ENCODE results near the gene DDC. TPM values are rescaled to one million over a fixed set of nuclear protein-coding genes. Genes with fewer than 3 reads are reported as not detected.
"Not testable (repeated sequence)": the region's sequence is repeated elsewhere in the genome, so short reads cannot be mapped to it uniquely, and the experiment has no call there.

Gene DDC
- total and polyA plus RNA-seq, 4 donors: 27.2 to 74.9 (median 58.6) TPM

DNA sequence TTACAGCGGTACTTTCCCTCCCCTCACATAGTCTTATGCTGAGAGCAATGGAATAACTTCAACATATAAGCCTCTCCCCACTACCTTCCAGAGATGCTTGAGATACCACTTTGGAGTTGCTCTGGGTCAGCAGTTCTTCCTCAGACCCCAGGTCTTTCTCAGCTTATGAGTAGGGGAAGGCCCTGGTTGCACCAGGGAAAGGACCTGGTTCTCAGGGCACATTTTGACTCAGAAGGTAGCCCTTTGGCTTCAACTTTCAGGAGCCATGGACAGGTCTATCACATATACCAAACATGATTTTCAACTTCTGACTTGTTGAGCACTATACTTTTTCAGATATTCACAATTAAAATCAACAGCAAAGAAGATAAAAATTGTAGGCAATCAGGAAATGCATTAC, 103.5 kb downstream of the DDC start:
- WGBS: 96% methylated on average over 1 of the region's 1 CpG

DNA sequence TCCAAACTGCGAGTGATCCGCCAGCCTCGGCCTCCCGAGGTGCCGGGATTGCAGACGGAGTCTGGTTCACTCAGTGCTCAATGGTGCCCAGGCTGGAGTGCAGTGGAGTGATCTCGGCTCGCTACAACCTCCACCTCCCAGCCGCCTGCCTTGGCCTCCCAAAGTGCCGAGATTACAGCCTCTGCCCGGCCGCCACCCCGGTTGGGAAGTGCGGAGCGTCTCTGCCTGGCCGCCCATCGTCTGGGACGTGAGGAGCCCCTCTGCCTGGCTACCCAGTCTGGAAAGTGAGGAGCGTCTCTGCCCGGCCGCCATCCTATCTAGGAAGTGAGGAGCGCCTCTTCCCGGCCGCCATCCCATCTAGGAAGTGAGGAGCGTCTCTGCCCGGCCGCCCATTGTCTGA, 106.0 kb downstream of the DDC start:
- not testable (repeated sequence) for DNase-seq (ENCODE audit: low spot score)
- WGBS: 94% methylated on average over 27 of the region's 27 CpGs
- H3K4me1 ChIP-seq (ENCODE audit: control insufficient read depth in 4 of 4, insufficient read depth in 4 of 4, low read length in 3 of 4): peaks cover 8 to 16% (median 11%) of the 10 kb centered on the region in 4 donors

More for the DNA sequence above, 103.5 kb downstream of the DDC start:
- no peak overlapping the region for H3K4me3 ChIP-seq (ENCODE audit: low read depth in 1 of 3, low read length in 3 of 3)
- peaks cover 1 to 4% (median 3%) of the 10 kb centered on the region in 4 donors for H3K4me1 ChIP-seq (ENCODE audit: control insufficient read depth in 4 of 4, insufficient read depth in 4 of 4, low read length in 3 of 4)
- DNase-seq (ENCODE audit: low spot score): no peak
- TF ChIP-seq, protein P1, sequence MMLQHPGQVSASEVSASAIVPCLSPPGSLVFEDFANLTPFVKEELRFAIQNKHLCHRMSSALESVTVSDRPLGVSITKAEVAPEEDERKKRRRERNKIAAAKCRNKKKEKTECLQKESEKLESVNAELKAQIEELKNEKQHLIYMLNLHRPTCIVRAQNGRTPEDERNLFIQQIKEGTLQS (IDR thresholded peaks at IDR 0.05): no peak
- TF ChIP-seq, protein P2, sequence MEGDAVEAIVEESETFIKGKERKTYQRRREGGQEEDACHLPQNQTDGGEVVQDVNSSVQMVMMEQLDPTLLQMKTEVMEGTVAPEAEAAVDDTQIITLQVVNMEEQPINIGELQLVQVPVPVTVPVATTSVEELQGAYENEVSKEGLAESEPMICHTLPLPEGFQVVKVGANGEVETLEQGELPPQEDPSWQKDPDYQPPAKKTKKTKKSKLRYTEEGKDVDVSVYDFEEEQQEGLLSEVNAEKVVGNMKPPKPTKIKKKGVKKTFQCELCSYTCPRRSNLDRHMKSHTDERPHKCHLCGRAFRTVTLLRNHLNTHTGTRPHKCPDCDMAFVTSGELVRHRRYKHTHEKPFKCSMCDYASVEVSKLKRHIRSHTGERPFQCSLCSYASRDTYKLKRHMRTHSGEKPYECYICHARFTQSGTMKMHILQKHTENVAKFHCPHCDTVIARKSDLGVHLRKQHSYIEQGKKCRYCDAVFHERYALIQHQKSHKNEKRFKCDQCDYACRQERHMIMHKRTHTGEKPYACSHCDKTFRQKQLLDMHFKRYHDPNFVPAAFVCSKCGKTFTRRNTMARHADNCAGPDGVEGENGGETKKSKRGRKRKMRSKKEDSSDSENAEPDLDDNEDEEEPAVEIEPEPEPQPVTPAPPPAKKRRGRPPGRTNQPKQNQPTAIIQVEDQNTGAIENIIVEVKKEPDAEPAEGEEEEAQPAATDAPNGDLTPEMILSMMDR (IDR thresholded peaks at IDR 0.05; ENCODE audit: low read depth, low read length, missing input control): no peak
- TF ChIP-seq FOXA1 (IDR thresholded peaks at IDR 0.05) (no peak), TAF1 (conservative IDR thresholded peaks at IDR 0.05) (no peak), EGR1 (IDR thresholded peaks at IDR 0.05; ENCODE audit: low read depth in 2 of 2) (no peak), FOXA2 (IDR thresholded peaks at IDR 0.05) (no peak), NR2F2 (IDR thresholded peaks at IDR 0.05) (no peak), HNF4G (IDR thresholded peaks at IDR 0.05) (no peak), RAD21 (IDR thresholded peaks at IDR 0.05) (no peak), JUND (IDR thresholded peaks at IDR 0.05) (no peak), HNF4A (conservative IDR thresholded peaks at IDR 0.05) (no peak), GABPA (IDR thresholded peaks at IDR 0.05 in 1 of 2, conservative IDR thresholded peaks at IDR 0.05 in 1 of 2) (no peak), YY1 (IDR thresholded peaks at IDR 0.05) (no peak), RXRA (IDR thresholded peaks at IDR 0.05) (no peak)
- TF ChIP-seq, protein P3, sequence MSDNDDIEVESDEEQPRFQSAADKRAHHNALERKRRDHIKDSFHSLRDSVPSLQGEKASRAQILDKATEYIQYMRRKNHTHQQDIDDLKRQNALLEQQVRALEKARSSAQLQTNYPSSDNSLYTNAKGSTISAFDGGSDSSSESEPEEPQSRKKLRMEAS (IDR thresholded peaks at IDR 0.05): no peak
- TF ChIP-seq, protein P4, sequence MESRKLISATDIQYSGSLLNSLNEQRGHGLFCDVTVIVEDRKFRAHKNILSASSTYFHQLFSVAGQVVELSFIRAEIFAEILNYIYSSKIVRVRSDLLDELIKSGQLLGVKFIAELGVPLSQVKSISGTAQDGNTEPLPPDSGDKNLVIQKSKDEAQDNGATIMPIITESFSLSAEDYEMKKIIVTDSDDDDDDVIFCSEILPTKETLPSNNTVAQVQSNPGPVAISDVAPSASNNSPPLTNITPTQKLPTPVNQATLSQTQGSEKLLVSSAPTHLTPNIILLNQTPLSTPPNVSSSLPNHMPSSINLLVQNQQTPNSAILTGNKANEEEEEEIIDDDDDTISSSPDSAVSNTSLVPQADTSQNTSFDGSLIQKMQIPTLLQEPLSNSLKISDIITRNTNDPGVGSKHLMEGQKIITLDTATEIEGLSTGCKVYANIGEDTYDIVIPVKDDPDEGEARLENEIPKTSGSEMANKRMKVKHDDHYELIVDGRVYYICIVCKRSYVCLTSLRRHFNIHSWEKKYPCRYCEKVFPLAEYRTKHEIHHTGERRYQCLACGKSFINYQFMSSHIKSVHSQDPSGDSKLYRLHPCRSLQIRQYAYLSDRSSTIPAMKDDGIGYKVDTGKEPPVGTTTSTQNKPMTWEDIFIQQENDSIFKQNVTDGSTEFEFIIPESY (IDR thresholded peaks at IDR 0.05): no peak
- TF ChIP-seq, protein P5, sequence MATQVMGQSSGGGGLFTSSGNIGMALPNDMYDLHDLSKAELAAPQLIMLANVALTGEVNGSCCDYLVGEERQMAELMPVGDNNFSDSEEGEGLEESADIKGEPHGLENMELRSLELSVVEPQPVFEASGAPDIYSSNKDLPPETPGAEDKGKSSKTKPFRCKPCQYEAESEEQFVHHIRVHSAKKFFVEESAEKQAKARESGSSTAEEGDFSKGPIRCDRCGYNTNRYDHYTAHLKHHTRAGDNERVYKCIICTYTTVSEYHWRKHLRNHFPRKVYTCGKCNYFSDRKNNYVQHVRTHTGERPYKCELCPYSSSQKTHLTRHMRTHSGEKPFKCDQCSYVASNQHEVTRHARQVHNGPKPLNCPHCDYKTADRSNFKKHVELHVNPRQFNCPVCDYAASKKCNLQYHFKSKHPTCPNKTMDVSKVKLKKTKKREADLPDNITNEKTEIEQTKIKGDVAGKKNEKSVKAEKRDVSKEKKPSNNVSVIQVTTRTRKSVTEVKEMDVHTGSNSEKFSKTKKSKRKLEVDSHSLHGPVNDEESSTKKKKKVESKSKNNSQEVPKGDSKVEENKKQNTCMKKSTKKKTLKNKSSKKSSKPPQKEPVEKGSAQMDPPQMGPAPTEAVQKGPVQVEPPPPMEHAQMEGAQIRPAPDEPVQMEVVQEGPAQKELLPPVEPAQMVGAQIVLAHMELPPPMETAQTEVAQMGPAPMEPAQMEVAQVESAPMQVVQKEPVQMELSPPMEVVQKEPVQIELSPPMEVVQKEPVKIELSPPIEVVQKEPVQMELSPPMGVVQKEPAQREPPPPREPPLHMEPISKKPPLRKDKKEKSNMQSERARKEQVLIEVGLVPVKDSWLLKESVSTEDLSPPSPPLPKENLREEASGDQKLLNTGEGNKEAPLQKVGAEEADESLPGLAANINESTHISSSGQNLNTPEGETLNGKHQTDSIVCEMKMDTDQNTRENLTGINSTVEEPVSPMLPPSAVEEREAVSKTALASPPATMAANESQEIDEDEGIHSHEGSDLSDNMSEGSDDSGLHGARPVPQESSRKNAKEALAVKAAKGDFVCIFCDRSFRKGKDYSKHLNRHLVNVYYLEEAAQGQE (IDR thresholded peaks at IDR 0.05): no peak
- no peaks in the 10 kb centered on the region for H3K27me3 ChIP-seq (ENCODE audit: control insufficient read depth in 4 of 4, insufficient read depth in 4 of 4, low read length in 3 of 4)
- H3K27ac ChIP-seq (ENCODE audit: low read depth in 1 of 2, low read length in 2 of 2): no peak overlapping the region
- no peaks in the 10 kb centered on the region for H3K9me3 ChIP-seq (ENCODE audit: control insufficient read depth in 4 of 4, low read length in 3 of 4)
- no peak overlapping the region for H3K9ac ChIP-seq (ENCODE audit: low read depth in 1 of 2, low read length in 2 of 2)
- H3K36me3 ChIP-seq (ENCODE audit: control insufficient read depth in 4 of 4, insufficient read depth in 3 of 4, low read depth in 1 of 4, low read length in 3 of 4): peaks cover 0 to 8% (median 2%) of the 10 kb centered on the region in 4 donors

DNA sequence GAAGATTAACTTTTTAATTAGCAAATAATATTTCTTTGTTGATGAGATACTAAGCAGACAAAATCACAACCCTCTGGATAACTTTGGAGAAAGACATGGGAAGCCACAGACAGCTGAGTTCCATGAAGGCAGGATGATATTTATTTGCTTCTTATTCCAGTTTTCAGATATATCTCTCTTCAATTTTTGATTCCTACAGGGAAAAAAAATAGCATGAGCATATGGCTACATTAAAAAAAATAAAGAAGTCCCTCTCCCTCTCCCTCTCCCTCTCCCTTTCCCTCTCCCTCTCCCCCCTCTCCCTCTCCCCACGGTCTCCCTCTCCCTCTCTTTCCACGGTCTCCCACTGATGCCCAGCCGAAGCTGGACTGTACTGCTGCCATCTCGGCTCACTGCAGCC, 106.6 kb downstream of the DDC start:
- H3K27me3 ChIP-seq (ENCODE audit: control insufficient read depth in 4 of 4, insufficient read depth in 4 of 4, low read length in 3 of 4); H3K27ac ChIP-seq (ENCODE audit: low read depth in 1 of 2, low read length in 2 of 2); H3K4me3 ChIP-seq (ENCODE audit: low read depth in 1 of 3, low read length in 3 of 3); H3K9ac ChIP-seq (ENCODE audit: low read depth in 1 of 2, low read length in 2 of 2); DNase-seq (ENCODE audit: low spot score); H3K9me3 ChIP-seq (ENCODE audit: control insufficient read depth in 4 of 4, low read length in 3 of 4); H3K36me3 ChIP-seq (ENCODE audit: control insufficient read depth in 4 of 4, insufficient read depth in 3 of 4, low read depth in 1 of 4, low read length in 3 of 4): not testable (repeated sequence)
- peaks cover 8 to 16% (median 11%) of the 10 kb centered on the region in 4 donors for H3K4me1 ChIP-seq (ENCODE audit: control insufficient read depth in 4 of 4, insufficient read depth in 4 of 4, low read length in 3 of 4)
- 95% methylated on average over 2 of the region's 4 CpGs for WGBS

More for the DNA sequence above, 106.0 kb downstream of the DDC start:
- H3K36me3 ChIP-seq (ENCODE audit: control insufficient read depth in 4 of 4, insufficient read depth in 3 of 4, low read depth in 1 of 4, low read length in 3 of 4); H3K4me3 ChIP-seq (ENCODE audit: low read depth in 1 of 3, low read length in 3 of 3); H3K9me3 ChIP-seq (ENCODE audit: control insufficient read depth in 4 of 4, low read length in 3 of 4); H3K27me3 ChIP-seq (ENCODE audit: control insufficient read depth in 4 of 4, insufficient read depth in 4 of 4, low read length in 3 of 4); H3K9ac ChIP-seq (ENCODE audit: low read depth in 1 of 2, low read length in 2 of 2); H3K27ac ChIP-seq (ENCODE audit: low read depth in 1 of 2, low read length in 2 of 2): not testable (repeated sequence)
